Liver (tissue), 9 donors: ENCODE measurements around the gene EOMES. TPM values are rescaled to one million over a fixed set of nuclear protein-coding genes. Genes with fewer than 3 reads are reported as not detected.

Experiments used
- DNase-seq: peaks from one replicate; pipeline ENCODE4 v3.0.0-alpha.2; 2017; ENCODE audit warnings: low spot score
- H3K27ac ChIP-seq, 2 donors: one replicate each; pipeline ENCODE4 v1.7.0; 2013; ENCODE audit warnings: inconsistent platforms in 2 of 2, low read length in 2 of 2, control low read depth in 1 of 2, low read depth in 1 of 2, mild to moderate bottlenecking in 1 of 2
- H3K27me3 ChIP-seq, 4 donors: one replicate each; pipeline versions ENCODE4 v1.6.1 to v1.7.0; 2013; ENCODE audit warnings: low read length in 3 of 4, inconsistent platforms in 1 of 4, mild to moderate bottlenecking in 1 of 4, moderate library complexity in 1 of 4; ENCODE audit not compliant: control insufficient read depth in 4 of 4, insufficient read depth in 4 of 4
- H3K36me3 ChIP-seq, 4 donors: one replicate each; pipeline versions ENCODE4 v1.6.1 to v1.7.0; 2013; ENCODE audit warnings: low read length in 3 of 4, mild to moderate bottlenecking in 3 of 4, low read depth in 1 of 4, moderate library complexity in 1 of 4; ENCODE audit not compliant: control insufficient read depth in 4 of 4, insufficient read depth in 3 of 4
- H3K4me1 ChIP-seq, 4 donors: one replicate each; pipeline versions ENCODE4 v1.6.1 to v1.7.0; 2013; ENCODE audit warnings: low read length in 3 of 4, mild to moderate bottlenecking in 3 of 4, moderate library complexity in 1 of 4; ENCODE audit not compliant: control insufficient read depth in 4 of 4, insufficient read depth in 4 of 4
- H3K4me3 ChIP-seq, 3 donors: one replicate each; pipeline versions ENCODE4 v1.6.1 to v1.7.0; 2013; ENCODE audit warnings: low read length in 3 of 3, control low read depth in 1 of 3, low read depth in 1 of 3, mild to moderate bottlenecking in 1 of 3
- H3K9ac ChIP-seq, 2 donors: one replicate each; pipeline ENCODE4 v1.7.0; 2013; ENCODE audit warnings: low read length in 2 of 2, mild to moderate bottlenecking in 2 of 2, moderate library complexity in 2 of 2, control low read depth in 1 of 2, low read depth in 1 of 2
- H3K9me3 ChIP-seq, 4 donors: one replicate each; pipeline versions ENCODE4 v1.6.1 to v1.7.0; 2013; ENCODE audit warnings: low read length in 3 of 4; ENCODE audit not compliant: control insufficient read depth in 4 of 4
- ATF3 ChIP-seq: IDR thresholded peaks from 2 replicates; pipeline ENCODE4 v1.6.1; 2016; ENCODE audit warnings: antibody characterized with exemption
- CTCF ChIP-seq: fragments of 150-350 bp; IDR thresholded peaks from 2 replicates; pipeline ENCODE4 v1.5.1; 2017; ENCODE audit warnings: improper control_type of control experiment, low read depth, low read length; ENCODE audit not compliant: missing input control
- EGR1 ChIP-seq, 2 donors: IDR thresholded peaks; 2 replicates each; pipeline ENCODE4 v1.6.1; 2016 to 2018; ENCODE audit warnings: antibody characterized with exemption in 2 of 2, low read depth in 2 of 2
- FOXA1 ChIP-seq: IDR thresholded peaks from 2 replicates; pipeline ENCODE4 v1.6.1; 2016; ENCODE audit warnings: antibody characterized with exemption
- FOXA2 ChIP-seq: IDR thresholded peaks from 2 replicates; pipeline ENCODE4 v1.6.1; 2016; ENCODE audit warnings: antibody characterized with exemption
- GABPA ChIP-seq, 2 donors: IDR thresholded peaks in 1 of 2; conservative IDR thresholded peaks in 1 of 2; 2 replicates each; pipeline ENCODE4 v1.6.1; 2016; ENCODE audit warnings: antibody characterized with exemption in 2 of 2, mild to moderate bottlenecking in 1 of 2, moderate library complexity in 1 of 2
- HNF4A ChIP-seq, 2 donors: conservative IDR thresholded peaks; 2 replicates each; pipeline ENCODE4 v1.6.1; 2016; ENCODE audit warnings: antibody characterized with exemption in 2 of 2, mild to moderate bottlenecking in 2 of 2
- HNF4G ChIP-seq: IDR thresholded peaks from 2 replicates; pipeline ENCODE4 v1.6.1; 2016; ENCODE audit warnings: antibody characterized with exemption
- JUND ChIP-seq, 2 donors: IDR thresholded peaks; 2 replicates each; pipeline ENCODE4 v1.6.1; 2016; ENCODE audit warnings: antibody characterized with exemption in 2 of 2
- MAX ChIP-seq: IDR thresholded peaks from 2 replicates; pipeline ENCODE4 v1.6.1; 2016; ENCODE audit warnings: antibody characterized with exemption
- NR2F2 ChIP-seq: IDR thresholded peaks from 2 replicates; pipeline ENCODE4 v1.6.1; 2016; ENCODE audit warnings: antibody characterized with exemption
- RAD21 ChIP-seq, 2 donors: IDR thresholded peaks; 2 replicates each; pipeline ENCODE4 v1.6.1; 2016; ENCODE audit warnings: antibody characterized with exemption in 2 of 2, mild to moderate bottlenecking in 2 of 2
- REST ChIP-seq: IDR thresholded peaks from 2 replicates; pipeline ENCODE4 v1.6.1; 2016; ENCODE audit warnings: antibody characterized with exemption, mild to moderate bottlenecking
- RXRA ChIP-seq, 2 donors: IDR thresholded peaks; 2 replicates each; pipeline ENCODE4 v1.6.1; 2017 to 2018; ENCODE audit warnings: antibody characterized with exemption in 2 of 2, mild to moderate bottlenecking in 1 of 2
- SP1 ChIP-seq: IDR thresholded peaks from 2 replicates; pipeline ENCODE4 v1.6.1; 2018; ENCODE audit warnings: antibody characterized with exemption, mild to moderate bottlenecking
- TAF1 ChIP-seq: conservative IDR thresholded peaks from 2 replicates; pipeline ENCODE4 v1.6.1; 2016; ENCODE audit warnings: antibody characterized with exemption, mild to moderate bottlenecking
- YY1 ChIP-seq: IDR thresholded peaks from 2 replicates; pipeline ENCODE4 v1.6.1; 2016; ENCODE audit warnings: antibody characterized with exemption, mild to moderate bottlenecking
- ZBTB33 ChIP-seq: IDR thresholded peaks from 2 replicates; pipeline ENCODE4 v1.6.1; 2016; ENCODE audit warnings: antibody characterized with exemption
- WGBS: extraction: QIAGEN DNeasy Blood & Tissue Kit; methylation state at CpG from one replicate; pipeline ENCODE4 v1.1.7; 2013; 5-methylcytosine and 5-hydroxymethylcytosine counted together
- polyA plus RNA-seq, 2 donors: library from polyadenylated mRNA; stranded (reverse) in 1 of 2; unstranded in 1 of 2; fragments of 200-250 nt in 1 of 2; fragments of >200 nt in 1 of 2; fragmentation: Nextera tagmentation in 1 of 2; extraction: Ambion mirVana in 1 of 2; gene quantifications; one replicate each; pipeline versions ENCODE4 v1.2.1 to v1.2.3, GENCODE V29; 2013 to 2015
- total RNA-seq, 2 donors: library from RNA; depleted of rRNA; stranded (reverse); fragments of >200 nt; gene quantifications; one replicate each; pipeline ENCODE4 v1.2.3, GENCODE V29; 2014
- donor health status: healthy.
- donor health status: healthy.
- donor health status: healthy.
- donor health status: healthy.
- donor health status: healthy.

Gene EOMES
- total and polyA plus RNA-seq, 4 donors, result 0.39 to 0.75 (median 0.59) TPM

- no peaks in the 10 kb centered on the region for H3K27me3 ChIP-seq
- no peaks in the 10 kb centered on the region for H3K4me1 ChIP-seq
- 80% methylated on average over 1 of the region's 1 CpG for WGBS
- H3K4me3 ChIP-seq, result no peak overlapping the region
- TF ChIP-seq CTCF, result no peak
- no peak for TF ChIP-seq FOXA1
- no peak for TF ChIP-seq FOXA2
- TF ChIP-seq JUND (IDR thresholded peaks at IDR 0.05), result no peak
- no peak for TF ChIP-seq MAX
- no peak for TF ChIP-seq YY1
- no peak for TF ChIP-seq SP1
- no peak for TF ChIP-seq RXRA (IDR thresholded peaks at IDR 0.05)
- no peak for TF ChIP-seq ATF3
- TF ChIP-seq ZBTB33, result no peak
- TF ChIP-seq GABPA (IDR thresholded peaks at IDR 0.05 in 1 of 2, conservative IDR thresholded peaks at IDR 0.05 in 1 of 2), result no peak
- no peak for TF ChIP-seq TAF1
- TF ChIP-seq NR2F2, result no peak
- TF ChIP-seq HNF4G, result no peak
- no peak for TF ChIP-seq REST
- TF ChIP-seq EGR1 (IDR thresholded peaks at IDR 0.05; ENCODE audit: low read depth in 2 of 2), result no peak
- no peak for TF ChIP-seq HNF4A (conservative IDR thresholded peaks at IDR 0.05)
- no peak for TF ChIP-seq RAD21 (IDR thresholded peaks at IDR 0.05)
- H3K36me3 ChIP-seq, result no peaks in the 10 kb centered on the region
- no peaks in the 10 kb centered on the region for H3K9me3 ChIP-seq
- no peak overlapping the region for H3K9ac ChIP-seq
- no peak for DNase-seq
- no peak overlapping the region for H3K27ac ChIP-seq
Measured at GRCh38 chr3:27696906-27697305, 25.2 kb downstream of the EOMES start.
